Lung (tissue), 12 donors: Measurements from ENCODE around the gene SNHG17. TPM values are rescaled to one million over a fixed set of nuclear protein-coding genes. Genes with fewer than 3 reads are reported as not detected.
A peak's percentile ranks its signal among the peaks of the same experiment; 100 is the strongest.
"Not testable (repeated sequence)": the region's sequence is repeated elsewhere in the genome, so short reads cannot be mapped to it uniquely, and the experiment has no call there.

Source experiments
- ATAC-seq: fragments of 200-7000 bp; cut with Tn5 transposase; one replicate; pipeline ENCODE4 v1.9.1; 2020; ENCODE audit warnings: moderate number of reproducible peaks; ENCODE audit not compliant: insufficient read depth, low FRiP score
- DNase-seq, 3 donors: peaks; one replicate each; pipeline ENCODE4 v3.0.0-alpha.2; 2013 to 2017
- H3K27ac ChIP-seq, 2 donors: one replicate each; pipeline ENCODE4 v1.5.1; 2013; ENCODE audit warnings: mild to moderate bottlenecking in 2 of 2, moderate library complexity in 2 of 2, control low read depth in 1 of 2, inconsistent platforms in 1 of 2, low read depth in 1 of 2, low read length in 1 of 2
- H3K27me3 ChIP-seq, 3 donors: one replicate each; pipeline ENCODE4 v1.5.1; 2013; ENCODE audit warnings: low read length in 2 of 3; ENCODE audit not compliant: control insufficient read depth in 3 of 3, insufficient read depth in 3 of 3
- H3K36me3 ChIP-seq, 4 donors: one replicate each; pipeline ENCODE4 v1.5.1; 2013; ENCODE audit warnings: low read length in 4 of 4, mild to moderate bottlenecking in 1 of 4, moderate library complexity in 1 of 4; ENCODE audit not compliant: control insufficient read depth in 4 of 4, insufficient read depth in 4 of 4
- H3K4me1 ChIP-seq, 5 donors: one replicate each; pipeline ENCODE4 v1.5.1; 2013; ENCODE audit warnings: low read length in 5 of 5, mild to moderate bottlenecking in 2 of 5, moderate library complexity in 1 of 5; ENCODE audit not compliant: control insufficient read depth in 5 of 5, insufficient read depth in 5 of 5
- H3K4me3 ChIP-seq: one replicate; pipeline ENCODE4 v1.5.1; 2013; ENCODE audit warnings: mild to moderate bottlenecking, control low read depth, moderate library complexity
- H3K9ac ChIP-seq, 2 donors: one replicate each; pipeline ENCODE4 v1.5.1; 2013; ENCODE audit warnings: low read length in 2 of 2, control low read depth in 1 of 2; ENCODE audit not compliant: insufficient read depth in 1 of 2
- H3K9me3 ChIP-seq, 4 donors: one replicate each; pipeline ENCODE4 v1.5.1; 2013; ENCODE audit warnings: low read length in 3 of 4, mild to moderate bottlenecking in 1 of 4, moderate library complexity in 1 of 4; ENCODE audit not compliant: control insufficient read depth in 4 of 4, insufficient read depth in 3 of 4
- WGBS, 2 donors: extraction: QIAGEN DNeasy Blood & Tissue Kit; methylation state at CpG; one replicate each; pipeline ENCODE4 v1.1.7; 2013; 5-methylcytosine and 5-hydroxymethylcytosine counted together
- polyA plus RNA-seq, 2 donors: library from polyadenylated mRNA; stranded (reverse); fragments of 200-250 nt; gene quantifications; one replicate each; pipeline ENCODE4 v1.2.1, GENCODE V29; 2013
- total RNA-seq, 2 donors: library from RNA; depleted of rRNA in 1 of 2; stranded (reverse); fragments of >200 nt in 1 of 2; gene quantifications; one replicate each; pipeline ENCODE4 v1.2.1, GENCODE V29; 2014 to 2021
- TF ChIP-seq, protein P1 (sequence below): IDR thresholded peaks from 2 replicates; pipeline ENCODE4 v1.5.1; 2012; ENCODE audit warnings: mild to moderate bottlenecking; ENCODE audit errors: control extremely low read depth, extremely low read depth
- donor health status: control.
- donor health status: control.
- donor health status: Bipolar disorder and iron deficiency.
- donor health status: healthy.
- donor health status: DM: yes; HTN: yes; CAD: no.

Gene SNHG17
- total and polyA plus RNA-seq, 4 donors, result 11.9 to 52.4 (median 34.0) TPM

DNA sequence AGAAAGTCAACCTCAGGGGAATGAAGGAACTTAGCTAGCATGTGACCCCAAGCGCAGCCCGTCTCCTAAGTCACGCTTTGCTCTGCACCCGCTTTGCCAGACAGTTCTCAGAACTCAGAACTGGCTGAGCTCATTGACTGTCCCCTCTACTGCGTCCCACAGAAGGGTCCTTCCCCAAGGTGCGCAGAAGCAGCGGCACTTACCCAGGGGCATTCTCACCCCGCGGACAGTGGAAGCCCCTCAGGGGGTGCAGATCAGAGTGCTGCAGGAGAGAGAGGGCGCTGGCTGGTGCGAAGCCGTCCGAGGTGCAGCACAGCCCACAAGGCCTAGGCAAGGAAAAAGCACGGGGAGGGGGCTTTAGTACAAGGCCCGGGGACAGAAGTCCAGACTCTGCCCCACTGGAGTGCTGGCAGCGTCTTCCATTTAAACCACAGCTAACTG lies 807 bp downstream of the SNHG17 start:
- H3K27me3 ChIP-seq, result no peaks in the 10 kb centered on the region
- H3K36me3 ChIP-seq, result peaks cover 15 to 38% (median 34%) of the 10 kb centered on the region in 4 donors
- peak; percentile 15 for ATAC-seq
- peak overlapping the region; percentile 43 to 95 for H3K27ac ChIP-seq
- H3K9me3 ChIP-seq, result peaks cover 0 to 4% (median 0%) of the 10 kb centered on the region in 4 donors
- peaks cover 0 to 8% (median 5%) of the 10 kb centered on the region in 5 donors for H3K4me1 ChIP-seq
- peak overlapping the region; percentile 53 to 66 for H3K9ac ChIP-seq
- 5 to 6% methylated on average over 16 of the region's 16 CpGs for WGBS, 2 donors
- H3K4me3 ChIP-seq, result peak overlapping the region; percentile 93
- TF ChIP-seq, protein P1, sequence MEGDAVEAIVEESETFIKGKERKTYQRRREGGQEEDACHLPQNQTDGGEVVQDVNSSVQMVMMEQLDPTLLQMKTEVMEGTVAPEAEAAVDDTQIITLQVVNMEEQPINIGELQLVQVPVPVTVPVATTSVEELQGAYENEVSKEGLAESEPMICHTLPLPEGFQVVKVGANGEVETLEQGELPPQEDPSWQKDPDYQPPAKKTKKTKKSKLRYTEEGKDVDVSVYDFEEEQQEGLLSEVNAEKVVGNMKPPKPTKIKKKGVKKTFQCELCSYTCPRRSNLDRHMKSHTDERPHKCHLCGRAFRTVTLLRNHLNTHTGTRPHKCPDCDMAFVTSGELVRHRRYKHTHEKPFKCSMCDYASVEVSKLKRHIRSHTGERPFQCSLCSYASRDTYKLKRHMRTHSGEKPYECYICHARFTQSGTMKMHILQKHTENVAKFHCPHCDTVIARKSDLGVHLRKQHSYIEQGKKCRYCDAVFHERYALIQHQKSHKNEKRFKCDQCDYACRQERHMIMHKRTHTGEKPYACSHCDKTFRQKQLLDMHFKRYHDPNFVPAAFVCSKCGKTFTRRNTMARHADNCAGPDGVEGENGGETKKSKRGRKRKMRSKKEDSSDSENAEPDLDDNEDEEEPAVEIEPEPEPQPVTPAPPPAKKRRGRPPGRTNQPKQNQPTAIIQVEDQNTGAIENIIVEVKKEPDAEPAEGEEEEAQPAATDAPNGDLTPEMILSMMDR, result no peak
- DNase-seq, result peak in 2 of 3 donors; percentile 17 to 25

DNA sequence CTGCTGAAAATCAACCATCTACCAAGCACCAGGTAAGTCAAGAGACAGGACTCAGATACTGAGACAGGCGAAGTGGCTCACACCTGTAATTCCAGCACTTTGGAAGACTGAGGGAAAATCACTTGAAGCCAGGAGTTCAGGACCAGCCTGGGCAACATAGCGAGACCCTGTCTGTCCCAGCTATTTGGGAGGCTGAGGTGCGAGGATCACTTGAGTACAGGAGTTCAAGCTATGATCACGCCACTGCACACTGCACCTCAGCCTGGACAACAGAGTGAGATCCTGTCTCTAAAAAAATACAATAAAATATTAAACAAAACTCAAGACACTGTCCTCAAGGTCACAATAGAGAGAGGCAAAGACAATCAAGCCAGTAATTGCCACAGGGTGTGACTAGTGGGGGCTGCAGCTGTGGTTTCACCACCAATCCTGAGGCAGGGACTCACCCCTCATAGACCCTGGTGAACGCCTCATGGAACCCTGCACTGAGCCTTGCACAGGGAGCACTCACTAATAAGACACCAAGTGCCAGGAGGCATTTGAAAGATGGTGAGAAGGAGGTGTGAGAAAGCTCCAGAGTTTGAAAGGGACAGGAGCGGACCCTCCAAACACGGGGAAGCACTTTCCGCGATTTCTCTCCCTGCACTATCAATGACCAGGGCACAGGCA lies 1.7 kb downstream of the SNHG17 start:
- H3K9me3 ChIP-seq, result peaks cover 0 to 4% (median 0%) of the 10 kb centered on the region in 4 donors
- TF ChIP-seq, protein P1, result no peak
- H3K27ac ChIP-seq, result no peak overlapping the region
- peak overlapping the region in 1 of 2 donors; percentile 53 for H3K9ac ChIP-seq
- no peaks in the 10 kb centered on the region for H3K27me3 ChIP-seq
- DNase-seq (no peak), ATAC-seq (no peak)
- WGBS, 2 donors, result 91 to 93% methylated on average over 9 of the region's 9 CpGs
- peaks cover 0 to 8% (median 5%) of the 10 kb centered on the region in 5 donors for H3K4me1 ChIP-seq
- peaks cover 22 to 46% (median 42%) of the 10 kb centered on the region in 4 donors for H3K36me3 ChIP-seq
- H3K4me3 ChIP-seq, result no peak overlapping the region

GRCh38 chr20:38432870-38433269 lies 2.3 kb downstream of the SNHG17 start:
- not testable (repeated sequence) for H3K9me3 ChIP-seq, H3K27me3 ChIP-seq, H3K27ac ChIP-seq, ATAC-seq, H3K4me1 ChIP-seq, H3K4me3 ChIP-seq, DNase-seq
- 92 to 96% methylated on average over 5 of the region's 5 CpGs for WGBS, 2 donors
- Histone ChIP-seq H3K36me3 (peaks cover 22 to 50% (median 47%) of the 10 kb centered on the region in 4 donors), H3K9ac (peak overlapping the region in 1 of 2 donors; percentile 11)

- Histone ChIP-seq H3K27ac (no peak overlapping the region), H3K36me3 (peaks cover 22 to 55% (median 48%) of the 10 kb centered on the region in 4 donors), H3K4me3 (no peak overlapping the region), H3K4me1 (peaks cover 0 to 8% (median 5%) of the 10 kb centered on the region in 5 donors), H3K9ac (no peak overlapping the region), H3K9me3 (peaks cover 0 to 4% (median 0%) of the 10 kb centered on the region in 4 donors), H3K27me3 (no peaks in the 10 kb centered on the region)
- DNase-seq (no peak), ATAC-seq (no peak)
- WGBS, 2 donors, result 93 to 97% methylated on average over 6 of the region's 6 CpGs
- TF ChIP-seq, protein P1, result no peak
These were observed 2.8 kb downstream of the SNHG17 start for GRCh38 chr20:38432292-38432691.
